H9 (cell line): ENCODE data around the gene COL5A3. TPM values are rescaled to one million over a fixed set of nuclear protein-coding genes. Genes with fewer than 3 reads are reported as not detected.

Experiments used
- DNase-seq: peaks from one replicate; pipeline ENCODE4 v3.0.0-alpha.2; 2017
- H2AFZ ChIP-seq: one replicate; pipeline ENCODE4 v1.6.1; 2013; ENCODE audit warnings: mild to moderate bottlenecking, low read length, control low read depth, moderate library complexity
- H2AK5ac ChIP-seq: 2 replicates; pipeline ENCODE4 v1.6.1; 2013; ENCODE audit warnings: low read length, control low read depth, mixed read lengths; ENCODE audit not compliant: insufficient read length
- H2BK120ac ChIP-seq: one replicate; pipeline ENCODE4 v1.6.1; 2013; ENCODE audit warnings: low read depth, mild to moderate bottlenecking, low read length, control low read depth, inconsistent platforms; ENCODE audit not compliant: poor library complexity, severe bottlenecking
- H2BK12ac ChIP-seq: 2 replicates; pipeline ENCODE4 v1.6.1; 2013; ENCODE audit warnings: low read length, control low read depth, mixed read lengths, low read depth; ENCODE audit not compliant: insufficient read length
- H2BK15ac ChIP-seq: 2 replicates; pipeline ENCODE4 v1.6.1; 2013; ENCODE audit warnings: low read depth, low read length, control low read depth
- H2BK20ac ChIP-seq: one replicate; pipeline ENCODE4 v1.6.1; 2013; ENCODE audit warnings: low read depth, mild to moderate bottlenecking, low read length, control low read depth, inconsistent platforms; ENCODE audit not compliant: poor library complexity, severe bottlenecking
- H2BK5ac ChIP-seq: 2 replicates; pipeline ENCODE4 v1.6.1; 2013; ENCODE audit warnings: low read length, control low read depth, mixed read lengths; ENCODE audit not compliant: insufficient read length
- H3K14ac ChIP-seq: 2 replicates; pipeline ENCODE4 v1.6.1; 2013; ENCODE audit warnings: low read length, control low read depth; ENCODE audit not compliant: insufficient read depth
- H3K18ac ChIP-seq: 2 replicates; pipeline ENCODE4 v1.6.1; 2013; ENCODE audit warnings: low read depth, mild to moderate bottlenecking, mixed read lengths, low read length, control low read depth; ENCODE audit not compliant: insufficient read length
- H3K23ac ChIP-seq: 2 replicates; pipeline ENCODE4 v1.6.1; 2013; ENCODE audit warnings: low read length, control low read depth, mixed read lengths, low read depth; ENCODE audit not compliant: insufficient read length
- H3K23me2 ChIP-seq: 2 replicates; pipeline ENCODE4 v1.6.1; 2013; ENCODE audit warnings: low read depth, mild to moderate bottlenecking, mixed read lengths, low read length, control low read depth; ENCODE audit not compliant: insufficient read length, poor library complexity, severe bottlenecking
- H3K27ac ChIP-seq: 2 replicates; pipeline ENCODE4 v1.5.1; 2013; ENCODE audit warnings: low read length, control low read depth, mixed read lengths, low read depth; ENCODE audit not compliant: insufficient read length
- H3K27me3 ChIP-seq: 2 replicates; pipeline ENCODE4 v1.6.1; 2013; ENCODE audit warnings: low read length, control low read depth, inconsistent platforms; ENCODE audit not compliant: insufficient read depth
- H3K4ac ChIP-seq: 2 replicates; pipeline ENCODE4 v1.6.1; 2013; ENCODE audit warnings: low read depth, mild to moderate bottlenecking, control low read depth, inconsistent platforms, low read length, moderate library complexity
- H3K4me1 ChIP-seq: 2 replicates; pipeline ENCODE4 v1.6.1; 2013; ENCODE audit warnings: low read length, control low read depth, inconsistent platforms; ENCODE audit not compliant: insufficient read depth
- H3K4me2 ChIP-seq: 2 replicates; pipeline ENCODE4 v1.6.1; 2013; ENCODE audit warnings: low read length, control low read depth, mixed read lengths; ENCODE audit not compliant: insufficient read length, insufficient read depth
- H3K56ac ChIP-seq: 2 replicates; pipeline ENCODE4 v1.6.1; 2013; ENCODE audit warnings: low read depth, mild to moderate bottlenecking, mixed read lengths, low read length, control low read depth; ENCODE audit not compliant: insufficient read length
- H3K79me1 ChIP-seq: 2 replicates; pipeline ENCODE4 v1.6.1; 2013; ENCODE audit warnings: low read depth, mild to moderate bottlenecking, moderate library complexity, low read length, control low read depth, inconsistent platforms; ENCODE audit not compliant: insufficient read depth, poor library complexity, severe bottlenecking
- H3K79me2 ChIP-seq: 2 replicates; pipeline ENCODE4 v1.6.1; 2013; ENCODE audit warnings: low read length, control low read depth, inconsistent platforms; ENCODE audit not compliant: insufficient read depth
- H3K9ac ChIP-seq: 2 replicates; pipeline ENCODE4 v1.6.1; 2013; ENCODE audit warnings: low read length, control low read depth, mixed read lengths; ENCODE audit not compliant: insufficient read length; ENCODE audit errors: extremely low read depth
- H3K9me3 ChIP-seq: one replicate; pipeline ENCODE4 v1.6.1; 2013; ENCODE audit warnings: low read depth, low read length, inconsistent platforms; ENCODE audit not compliant: control insufficient read depth
- H3T11ph ChIP-seq: one replicate; pipeline ENCODE4 v1.6.1; 2013; ENCODE audit warnings: mild to moderate bottlenecking, low read length, control low read depth, inconsistent platforms
- H4K20me1 ChIP-seq: one replicate; pipeline ENCODE4 v1.6.1; 2013; ENCODE audit not compliant: control insufficient read depth, insufficient read length, insufficient read depth
- H4K5ac ChIP-seq: 2 replicates; pipeline ENCODE4 v1.6.1; 2013; ENCODE audit warnings: low read depth, mild to moderate bottlenecking, mixed read lengths, low read length, control low read depth; ENCODE audit not compliant: insufficient read length
- H4K8ac ChIP-seq: replicated peaks from 2 replicates; pipeline ENCODE4 v1.6.1; 2013; ENCODE audit warnings: low read length, control low read depth, mixed read lengths, low read depth; ENCODE audit not compliant: insufficient read length
- H4K91ac ChIP-seq: 2 replicates; pipeline ENCODE4 v1.6.1; 2013; ENCODE audit warnings: low read depth, mild to moderate bottlenecking, moderate library complexity, mixed read lengths, low read length, control low read depth; ENCODE audit not compliant: insufficient read length
- H3K27ac Mint-ChIP-seq, 3 experiments: 2 replicates in 2 of 3; 3 replicates in 1 of 3; pipeline ENCODE4 v1.8.0; 2020 to 2021; ENCODE audit warnings: mixed read lengths in 3 of 3, mild to moderate bottlenecking in 1 of 3, moderate library complexity in 1 of 3
- H3K27me3 Mint-ChIP-seq: 2 replicates; pipeline ENCODE4 v1.8.0; 2021; ENCODE audit warnings: low read depth, mild to moderate bottlenecking, moderate library complexity, mixed read lengths
- H3K36me3 Mint-ChIP-seq, 3 experiments: 2 replicates in 2 of 3; 3 replicates in 1 of 3; pipeline ENCODE4 v1.8.0; 2020 to 2021; ENCODE audit warnings: low read depth in 3 of 3, mixed read lengths in 3 of 3; ENCODE audit not compliant: insufficient read depth in 1 of 3
- H3K4me1 Mint-ChIP-seq, 2 experiments: 2 replicates each; pipeline ENCODE4 v1.8.0; 2020; ENCODE audit warnings: mixed read lengths in 2 of 2
- H3K4me3 Mint-ChIP-seq, 2 experiments: 2 replicates in 1 of 2; 3 replicates in 1 of 2; pipeline ENCODE4 v1.8.0; 2020 to 2021; ENCODE audit warnings: mild to moderate bottlenecking in 2 of 2, mixed read lengths in 2 of 2, moderate library complexity in 1 of 2
- H3K9me3 Mint-ChIP-seq, 2 experiments: 2 replicates in 1 of 2; 3 replicates in 1 of 2; pipeline ENCODE4 v1.8.0; 2020; ENCODE audit warnings: mild to moderate bottlenecking in 2 of 2, mixed read lengths in 2 of 2, moderate library complexity in 1 of 2
- CTCF ChIP-seq: fragments of 200-600 bp; sonication (generic); conservative IDR thresholded peaks from 3 replicates; pipeline ENCODE4 v1.8.0; 2021; ENCODE audit warnings: antibody characterized with exemption, mild to moderate bottlenecking
- WGBS: extraction: QIAGEN DNeasy Blood & Tissue Kit; methylation state at CpG from one replicate; pipeline ENCODE4 v1.1.7; 2013; ENCODE audit warnings: missing lambda C conversion rate, low lambda C conversion rate, mixed read lengths; ENCODE audit not compliant: insufficient read length; ENCODE audit errors: extremely low coverage; 5-methylcytosine and 5-hydroxymethylcytosine counted together
- total RNA-seq: library from RNA; stranded (reverse); gene quantifications from 2 replicates; pipeline ENCODE4 v1.2.1, GENCODE V29; 2021

COL5A3 gene
- total RNA-seq, 1 experiment from 2014 or later = 0.72 TPM

GRCh38 chr19:9958379-9958821 is 51.9 kb downstream of the COL5A3 start:
- H3K9ac ChIP-seq = no peak overlapping the region
- Mint-ChIP-seq H3K4me1 (peaks cover 17 to 31% of the 10 kb centered on the region in 2 experiments), H3K36me3 (peaks cover 0 to 7% (median 2%) of the 10 kb centered on the region in 3 experiments; a peak in 4 of 7 replicates), H3K27me3 (peaks cover 9% of the 10 kb centered on the region), H3K4me3 (no peak overlapping the region), H3K9me3 (no peaks in the 10 kb centered on the region), H3K27ac (no peak overlapping the region)
- no peak overlapping the region for H3K18ac ChIP-seq
- no peak overlapping the region for H3K14ac ChIP-seq
- no peak overlapping the region for H2AFZ ChIP-seq
- no peak overlapping the region for H4K8ac ChIP-seq
- no peak overlapping the region for H4K91ac ChIP-seq
- H3K4ac ChIP-seq = no peak overlapping the region
- no peak overlapping the region for H2BK20ac ChIP-seq
- H3K79me1 ChIP-seq = no peaks in the 10 kb centered on the region
- no peak overlapping the region for H3K56ac ChIP-seq
- no peaks in the 10 kb centered on the region for H3K79me2 ChIP-seq
- WGBS = no CpG with 5 or more reads among the region's 1 CpG
- H3K23ac ChIP-seq = no peak overlapping the region
- no peak for TF ChIP-seq CTCF
- H4K20me1 ChIP-seq = no peaks in the 10 kb centered on the region
- no peak overlapping the region for H2AK5ac ChIP-seq
- no peaks in the 10 kb centered on the region for H3K9me3 ChIP-seq
- no peak overlapping the region for H3K4me2 ChIP-seq
- H3K4me1 ChIP-seq = peaks cover 3% of the 10 kb centered on the region; the same call in 1 of the 2 replicates
- DNase-seq = no peak
- H2BK5ac ChIP-seq = no peak overlapping the region
- H3T11ph ChIP-seq = no peak overlapping the region
- no peak overlapping the region for H3K27ac ChIP-seq
- no peak overlapping the region for H2BK15ac ChIP-seq
- no peak overlapping the region for H4K5ac ChIP-seq
- peaks cover 2% of the 10 kb centered on the region for H3K23me2 ChIP-seq
- H2BK120ac ChIP-seq = no peak overlapping the region
- H2BK12ac ChIP-seq = no peak overlapping the region
- no peaks in the 10 kb centered on the region for H3K27me3 ChIP-seq
